Eye (tissue), 1 donor: Measurements from ENCODE around the gene FAF1.
A peak's percentile ranks its signal among the peaks of the same experiment; 100 is the strongest.
"Not testable (repeated sequence)": the region's sequence is repeated elsewhere in the genome, so short reads cannot be mapped to it uniquely, and the experiment has no call there.

Experiments
- DNase-seq: peaks from one replicate; pipeline ENCODE4 v3.0.0-alpha.2; 2015

FAF1 gene

GRCh38 chr1:50952566-50952965 lies 7.5 kb downstream of the FAF1 start:
- DNase-seq: not testable (repeated sequence)

- no peak for DNase-seq
Measured at GRCh38 chr1:50950396-50950795, 9.7 kb downstream of the FAF1 start.

GRCh38 chr1:50949286-50949982 lies 10.6 kb downstream of the FAF1 start:
- no peak for DNase-seq

- DNase-seq: no peak
Measured at GRCh38 chr1:50942334-50942733, 17.7 kb downstream of the FAF1 start.

GRCh38 chr1:50940291-50940690 lies 19.8 kb downstream of the FAF1 start:
- no peak for DNase-seq

GRCh38 chr1:50936321-50936720 lies 23.7 kb downstream of the FAF1 start:
- DNase-seq: no peak

- not testable (repeated sequence) for DNase-seq
Measured at GRCh38 chr1:50935276-50935675, 24.8 kb downstream of the FAF1 start.

GRCh38 chr1:50934838-50935237 lies 25.2 kb downstream of the FAF1 start:
- DNase-seq: no peak

GRCh38 chr1:50933770-50934169 lies 26.3 kb downstream of the FAF1 start:
- not testable (repeated sequence) for DNase-seq

GRCh38 chr1:50932043-50932442 lies 28.0 kb downstream of the FAF1 start:
- not testable (repeated sequence) for DNase-seq

- DNase-seq: no peak
Measured at GRCh38 chr1:50930965-50931737, 28.9 kb downstream of the FAF1 start.

- no peak for DNase-seq
Measured at GRCh38 chr1:50930193-50930592, 29.9 kb downstream of the FAF1 start.

- peak; percentile 50 for DNase-seq
Measured at GRCh38 chr1:50929376-50929958, 30.6 kb downstream of the FAF1 start.

GRCh38 chr1:50923564-50923963 lies 36.5 kb downstream of the FAF1 start:
- no peak for DNase-seq

GRCh38 chr1:50921029-50921428 lies 39.0 kb downstream of the FAF1 start:
- DNase-seq: no peak

- DNase-seq: no peak
Measured at GRCh38 chr1:50920409-50920808, 39.7 kb downstream of the FAF1 start.

GRCh38 chr1:50917138-50918137 lies 42.6 kb downstream of the FAF1 start:
- DNase-seq: no peak

- DNase-seq: no peak
Measured at GRCh38 chr1:50915621-50916020, 44.4 kb downstream of the FAF1 start.

GRCh38 chr1:50913954-50914353 lies 46.1 kb downstream of the FAF1 start:
- no peak for DNase-seq

GRCh38 chr1:50910356-50910755 lies 49.7 kb downstream of the FAF1 start:
- DNase-seq: not testable (repeated sequence)

- DNase-seq: not testable (repeated sequence)
Measured at GRCh38 chr1:50907610-50908009, 52.5 kb downstream of the FAF1 start.

- not testable (repeated sequence) for DNase-seq
Measured at GRCh38 chr1:50906050-50906449, 54.0 kb downstream of the FAF1 start.

- no peak for DNase-seq
Measured at GRCh38 chr1:50902419-50902818, 57.6 kb downstream of the FAF1 start.
